ENCODE measurements around the gene ASXL3.

DNA sequence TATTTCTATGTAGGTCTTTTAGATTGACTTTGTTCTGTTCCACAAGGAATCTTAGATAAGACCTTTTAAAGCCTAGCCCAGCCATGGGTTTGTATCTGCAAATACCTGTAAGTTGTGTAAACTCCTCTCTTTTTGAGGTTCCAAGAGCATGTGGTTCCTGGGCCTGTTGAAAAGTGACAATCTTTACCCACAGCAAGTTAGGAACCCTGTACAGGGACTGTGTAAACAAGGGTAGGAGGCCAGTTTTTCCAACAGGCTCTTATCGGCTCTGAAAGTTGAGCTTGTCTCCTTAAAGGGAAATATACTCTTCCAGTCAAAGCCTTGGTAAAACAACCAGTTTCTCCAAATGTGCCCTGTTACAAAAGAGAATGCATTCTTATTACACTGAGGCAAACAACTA, 15.3 kb upstream of the ASXL3 start:
- no peak for TF ChIP-seq CTBP1 (IDR thresholded peaks at IDR 0.05; ENCODE audit: borderline replicate concordance)
- no peak for TF ChIP-seq SUZ12 (IDR thresholded peaks at IDR 0.05)
- TF ChIP-seq TARDBP (IDR thresholded peaks at IDR 0.05), result no peak
- TF ChIP-seq LEF1 (IDR thresholded peaks at IDR 0.05; ENCODE audit: borderline replicate concordance), result no peak
- no peak for TF ChIP-seq ELF4 (IDR thresholded peaks at IDR 0.05)
- no peak for TF ChIP-seq FOXK2 (IDR thresholded peaks at IDR 0.05)
- no peak for TF ChIP-seq BHLHE40 (IDR thresholded peaks at IDR 0.05; ENCODE audit: borderline replicate concordance)
